H9 (cell line): ENCODE data around the gene RUNX1. TPM values are rescaled to one million over a fixed set of nuclear protein-coding genes. Genes with fewer than 3 reads are reported as not detected.

Source experiments
- DNase-seq: peaks from one replicate; pipeline ENCODE4 v3.0.0-alpha.2; 2017
- H2AFZ ChIP-seq: one replicate; pipeline ENCODE4 v1.6.1; 2013; ENCODE audit warnings: mild to moderate bottlenecking, low read length, control low read depth, moderate library complexity
- H2AK5ac ChIP-seq: 2 replicates; pipeline ENCODE4 v1.6.1; 2013; ENCODE audit warnings: low read length, control low read depth, mixed read lengths; ENCODE audit not compliant: insufficient read length
- H2BK120ac ChIP-seq: one replicate; pipeline ENCODE4 v1.6.1; 2013; ENCODE audit warnings: low read depth, mild to moderate bottlenecking, low read length, control low read depth, inconsistent platforms; ENCODE audit not compliant: poor library complexity, severe bottlenecking
- H2BK12ac ChIP-seq: 2 replicates; pipeline ENCODE4 v1.6.1; 2013; ENCODE audit warnings: low read length, control low read depth, mixed read lengths, low read depth; ENCODE audit not compliant: insufficient read length
- H2BK15ac ChIP-seq: 2 replicates; pipeline ENCODE4 v1.6.1; 2013; ENCODE audit warnings: low read depth, low read length, control low read depth
- H2BK20ac ChIP-seq: one replicate; pipeline ENCODE4 v1.6.1; 2013; ENCODE audit warnings: low read depth, mild to moderate bottlenecking, low read length, control low read depth, inconsistent platforms; ENCODE audit not compliant: poor library complexity, severe bottlenecking
- H2BK5ac ChIP-seq: 2 replicates; pipeline ENCODE4 v1.6.1; 2013; ENCODE audit warnings: low read length, control low read depth, mixed read lengths; ENCODE audit not compliant: insufficient read length
- H3K14ac ChIP-seq: 2 replicates; pipeline ENCODE4 v1.6.1; 2013; ENCODE audit warnings: low read length, control low read depth; ENCODE audit not compliant: insufficient read depth
- H3K18ac ChIP-seq: 2 replicates; pipeline ENCODE4 v1.6.1; 2013; ENCODE audit warnings: low read depth, mild to moderate bottlenecking, mixed read lengths, low read length, control low read depth; ENCODE audit not compliant: insufficient read length
- H3K23ac ChIP-seq: 2 replicates; pipeline ENCODE4 v1.6.1; 2013; ENCODE audit warnings: low read length, control low read depth, mixed read lengths, low read depth; ENCODE audit not compliant: insufficient read length
- H3K23me2 ChIP-seq: 2 replicates; pipeline ENCODE4 v1.6.1; 2013; ENCODE audit warnings: low read depth, mild to moderate bottlenecking, mixed read lengths, low read length, control low read depth; ENCODE audit not compliant: insufficient read length, poor library complexity, severe bottlenecking
- H3K27ac ChIP-seq: 2 replicates; pipeline ENCODE4 v1.5.1; 2013; ENCODE audit warnings: low read length, control low read depth, mixed read lengths, low read depth; ENCODE audit not compliant: insufficient read length
- H3K27me3 ChIP-seq: 2 replicates; pipeline ENCODE4 v1.6.1; 2013; ENCODE audit warnings: low read length, control low read depth, inconsistent platforms; ENCODE audit not compliant: insufficient read depth
- H3K4ac ChIP-seq: 2 replicates; pipeline ENCODE4 v1.6.1; 2013; ENCODE audit warnings: low read depth, mild to moderate bottlenecking, control low read depth, inconsistent platforms, low read length, moderate library complexity
- H3K4me1 ChIP-seq: 2 replicates; pipeline ENCODE4 v1.6.1; 2013; ENCODE audit warnings: low read length, control low read depth, inconsistent platforms; ENCODE audit not compliant: insufficient read depth
- H3K4me2 ChIP-seq: 2 replicates; pipeline ENCODE4 v1.6.1; 2013; ENCODE audit warnings: low read length, control low read depth, mixed read lengths; ENCODE audit not compliant: insufficient read length, insufficient read depth
- H3K56ac ChIP-seq: 2 replicates; pipeline ENCODE4 v1.6.1; 2013; ENCODE audit warnings: low read depth, mild to moderate bottlenecking, mixed read lengths, low read length, control low read depth; ENCODE audit not compliant: insufficient read length
- H3K79me1 ChIP-seq: 2 replicates; pipeline ENCODE4 v1.6.1; 2013; ENCODE audit warnings: low read depth, mild to moderate bottlenecking, moderate library complexity, low read length, control low read depth, inconsistent platforms; ENCODE audit not compliant: insufficient read depth, poor library complexity, severe bottlenecking
- H3K79me2 ChIP-seq: 2 replicates; pipeline ENCODE4 v1.6.1; 2013; ENCODE audit warnings: low read length, control low read depth, inconsistent platforms; ENCODE audit not compliant: insufficient read depth
- H3K9ac ChIP-seq: 2 replicates; pipeline ENCODE4 v1.6.1; 2013; ENCODE audit warnings: low read length, control low read depth, mixed read lengths; ENCODE audit not compliant: insufficient read length; ENCODE audit errors: extremely low read depth
- H3K9me3 ChIP-seq: one replicate; pipeline ENCODE4 v1.6.1; 2013; ENCODE audit warnings: low read depth, low read length, inconsistent platforms; ENCODE audit not compliant: control insufficient read depth
- H3T11ph ChIP-seq: one replicate; pipeline ENCODE4 v1.6.1; 2013; ENCODE audit warnings: mild to moderate bottlenecking, low read length, control low read depth, inconsistent platforms
- H4K20me1 ChIP-seq: one replicate; pipeline ENCODE4 v1.6.1; 2013; ENCODE audit not compliant: control insufficient read depth, insufficient read length, insufficient read depth
- H4K5ac ChIP-seq: 2 replicates; pipeline ENCODE4 v1.6.1; 2013; ENCODE audit warnings: low read depth, mild to moderate bottlenecking, mixed read lengths, low read length, control low read depth; ENCODE audit not compliant: insufficient read length
- H4K8ac ChIP-seq: replicated peaks from 2 replicates; pipeline ENCODE4 v1.6.1; 2013; ENCODE audit warnings: low read length, control low read depth, mixed read lengths, low read depth; ENCODE audit not compliant: insufficient read length
- H4K91ac ChIP-seq: 2 replicates; pipeline ENCODE4 v1.6.1; 2013; ENCODE audit warnings: low read depth, mild to moderate bottlenecking, moderate library complexity, mixed read lengths, low read length, control low read depth; ENCODE audit not compliant: insufficient read length
- H3K27ac Mint-ChIP-seq, 3 experiments: 2 replicates in 2 of 3; 3 replicates in 1 of 3; pipeline ENCODE4 v1.8.0; 2020 to 2021; ENCODE audit warnings: mixed read lengths in 3 of 3, mild to moderate bottlenecking in 1 of 3, moderate library complexity in 1 of 3
- H3K27me3 Mint-ChIP-seq: 2 replicates; pipeline ENCODE4 v1.8.0; 2021; ENCODE audit warnings: low read depth, mild to moderate bottlenecking, moderate library complexity, mixed read lengths
- H3K36me3 Mint-ChIP-seq, 3 experiments: 2 replicates in 2 of 3; 3 replicates in 1 of 3; pipeline ENCODE4 v1.8.0; 2020 to 2021; ENCODE audit warnings: low read depth in 3 of 3, mixed read lengths in 3 of 3; ENCODE audit not compliant: insufficient read depth in 1 of 3
- H3K4me1 Mint-ChIP-seq, 2 experiments: 2 replicates each; pipeline ENCODE4 v1.8.0; 2020; ENCODE audit warnings: mixed read lengths in 2 of 2
- H3K4me3 Mint-ChIP-seq, 2 experiments: 2 replicates in 1 of 2; 3 replicates in 1 of 2; pipeline ENCODE4 v1.8.0; 2020 to 2021; ENCODE audit warnings: mild to moderate bottlenecking in 2 of 2, mixed read lengths in 2 of 2, moderate library complexity in 1 of 2
- H3K9me3 Mint-ChIP-seq, 2 experiments: 2 replicates in 1 of 2; 3 replicates in 1 of 2; pipeline ENCODE4 v1.8.0; 2020; ENCODE audit warnings: mild to moderate bottlenecking in 2 of 2, mixed read lengths in 2 of 2, moderate library complexity in 1 of 2
- CTCF ChIP-seq: fragments of 200-600 bp; sonication (generic); conservative IDR thresholded peaks from 3 replicates; pipeline ENCODE4 v1.8.0; 2021; ENCODE audit warnings: antibody characterized with exemption, mild to moderate bottlenecking
- WGBS: extraction: QIAGEN DNeasy Blood & Tissue Kit; methylation state at CpG from one replicate; pipeline ENCODE4 v1.1.7; 2013; ENCODE audit warnings: missing lambda C conversion rate, low lambda C conversion rate, mixed read lengths; ENCODE audit not compliant: insufficient read length; ENCODE audit errors: extremely low coverage; 5-methylcytosine and 5-hydroxymethylcytosine counted together
- total RNA-seq: library from RNA; stranded (reverse); gene quantifications from 2 replicates; pipeline ENCODE4 v1.2.1, GENCODE V29; 2021

RUNX1 gene
- total RNA-seq, 1 experiment from 2014 or later, result 0.72 TPM

DNA sequence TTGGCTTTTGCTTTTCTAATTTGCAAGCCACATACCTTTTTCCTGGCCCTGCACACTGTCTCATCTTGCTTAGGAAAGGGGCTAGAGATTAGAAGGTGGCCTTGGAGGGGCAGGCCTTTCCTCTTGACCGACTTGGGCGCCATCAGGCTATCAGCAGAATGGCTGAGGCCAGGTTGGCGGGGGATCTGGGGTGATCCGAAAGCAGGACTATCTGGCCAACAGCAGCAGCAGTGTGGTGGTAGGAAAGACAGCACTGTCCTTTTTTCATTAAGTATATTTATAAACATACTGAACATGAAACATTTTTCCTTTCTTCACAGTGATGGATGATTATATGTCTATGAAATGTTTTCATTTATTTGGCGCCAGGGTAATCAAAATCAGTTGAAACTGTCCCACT is 23.5 kb upstream of the RUNX1 start:
- Histone ChIP-seq H3K27ac (no peak overlapping the region), H2BK20ac (no peak overlapping the region), H3K4me1 (no peaks in the 10 kb centered on the region), H3K23ac (no peak overlapping the region), H3K56ac (no peak overlapping the region), H3K79me2 (no peaks in the 10 kb centered on the region), H3K27me3 (no peaks in the 10 kb centered on the region), H3T11ph (no peak overlapping the region), H2BK12ac (no peak overlapping the region), H2BK5ac (no peak overlapping the region), H4K20me1 (no peaks in the 10 kb centered on the region), H2AFZ (no peak overlapping the region), H3K4me2 (no peak overlapping the region), H3K9me3 (no peaks in the 10 kb centered on the region), H2AK5ac (no peak overlapping the region), H4K8ac (no peak overlapping the region), H2BK120ac (no peak overlapping the region), H3K4ac (no peak overlapping the region), H2BK15ac (no peak overlapping the region), H3K14ac (no peak overlapping the region), H3K9ac (no peak overlapping the region), H3K23me2 (no peaks in the 10 kb centered on the region), H3K18ac (no peak overlapping the region), H3K79me1 (no peaks in the 10 kb centered on the region), H4K5ac (no peak overlapping the region), H4K91ac (no peak overlapping the region)
- H3K4me1 Mint-ChIP-seq, result no peaks in the 10 kb centered on the region
- H3K9me3 Mint-ChIP-seq, result peaks cover 0 to 7% of the 10 kb centered on the region in 2 experiments; a peak in 4 of 5 replicates
- H3K4me3 Mint-ChIP-seq, result no peak overlapping the region
- no peaks in the 10 kb centered on the region; the same call in 1 of the 2 replicates for H3K27me3 Mint-ChIP-seq
- no peak for TF ChIP-seq CTCF
- H3K27ac Mint-ChIP-seq, result no peak overlapping the region
- WGBS, result no CpG with 5 or more reads among the region's 5 CpGs
- H3K36me3 Mint-ChIP-seq, result 0 out of 7 replicates have a peak, but pooled peaks cover 0 to 5% (median 2%) of the 10 kb centered on the region in 3 experiments
- DNase-seq, result no peak
